ENCODE data around the gene NOC3L.

- TF ChIP-seq OSR1 (CRISPR knock-in tag; IDR thresholded peaks at IDR 0.05) (no peak), ZFP30 (CRISPR knock-in tag; IDR thresholded peaks at IDR 0.05) (no peak), PATZ1 (CRISPR knock-in tag; IDR thresholded peaks at IDR 0.05; ENCODE audit: borderline replicate concordance) (no peak)
Observed at GRCh38 chr10:94303929-94304328, 58.8 kb downstream of the NOC3L start.

Data from SK-N-SH treated with all-trans-retinoic acid at 6 μM for 48 hours (cell line).